Measurements from ENCODE around the gene DOCK8.

The DOCK8 gene

DNA sequence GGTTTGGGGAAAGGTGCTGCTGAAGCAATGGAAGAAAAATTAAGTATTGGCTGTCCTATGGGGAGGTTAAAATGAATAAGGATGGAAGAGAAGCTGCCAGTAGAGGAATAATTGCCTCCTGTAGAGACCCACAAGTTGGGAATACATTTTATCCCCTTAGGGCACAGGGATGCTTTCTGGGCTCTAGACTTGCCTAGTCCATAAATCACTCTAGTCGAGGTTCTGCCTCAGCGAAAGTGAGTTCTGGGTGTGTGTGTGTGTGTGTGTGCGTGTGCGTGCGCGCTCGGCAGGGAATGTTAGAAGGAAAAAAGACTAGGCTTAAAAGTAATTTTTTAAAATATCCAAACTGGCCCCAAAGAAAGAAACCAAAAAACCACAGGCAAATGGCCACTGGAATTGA is 291.6 kb downstream of the DOCK8 start:
- Histone ChIP-seq H3K27me3 (replicated peaks; ENCODE audit: control insufficient read depth, insufficient read depth, low read length) (no peaks in the 10 kb centered on the region; the same call in 1 of the 2 replicates), H3K4me3 (replicated peaks; ENCODE audit: low read depth, low read length) (no peak overlapping the region), H3K36me3 (ENCODE audit: control insufficient read depth, insufficient read depth, low read length) (no peaks in the 10 kb centered on the region)
- no peak for DNase-seq (ENCODE audit: extremely low read depth, insufficient read length)
- TF ChIP-seq, protein P1, sequence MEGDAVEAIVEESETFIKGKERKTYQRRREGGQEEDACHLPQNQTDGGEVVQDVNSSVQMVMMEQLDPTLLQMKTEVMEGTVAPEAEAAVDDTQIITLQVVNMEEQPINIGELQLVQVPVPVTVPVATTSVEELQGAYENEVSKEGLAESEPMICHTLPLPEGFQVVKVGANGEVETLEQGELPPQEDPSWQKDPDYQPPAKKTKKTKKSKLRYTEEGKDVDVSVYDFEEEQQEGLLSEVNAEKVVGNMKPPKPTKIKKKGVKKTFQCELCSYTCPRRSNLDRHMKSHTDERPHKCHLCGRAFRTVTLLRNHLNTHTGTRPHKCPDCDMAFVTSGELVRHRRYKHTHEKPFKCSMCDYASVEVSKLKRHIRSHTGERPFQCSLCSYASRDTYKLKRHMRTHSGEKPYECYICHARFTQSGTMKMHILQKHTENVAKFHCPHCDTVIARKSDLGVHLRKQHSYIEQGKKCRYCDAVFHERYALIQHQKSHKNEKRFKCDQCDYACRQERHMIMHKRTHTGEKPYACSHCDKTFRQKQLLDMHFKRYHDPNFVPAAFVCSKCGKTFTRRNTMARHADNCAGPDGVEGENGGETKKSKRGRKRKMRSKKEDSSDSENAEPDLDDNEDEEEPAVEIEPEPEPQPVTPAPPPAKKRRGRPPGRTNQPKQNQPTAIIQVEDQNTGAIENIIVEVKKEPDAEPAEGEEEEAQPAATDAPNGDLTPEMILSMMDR (IDR thresholded peaks at IDR 0.05; ENCODE audit: insufficient read depth, low read length, poor library complexity, severe bottlenecking) = no peak

DNA sequence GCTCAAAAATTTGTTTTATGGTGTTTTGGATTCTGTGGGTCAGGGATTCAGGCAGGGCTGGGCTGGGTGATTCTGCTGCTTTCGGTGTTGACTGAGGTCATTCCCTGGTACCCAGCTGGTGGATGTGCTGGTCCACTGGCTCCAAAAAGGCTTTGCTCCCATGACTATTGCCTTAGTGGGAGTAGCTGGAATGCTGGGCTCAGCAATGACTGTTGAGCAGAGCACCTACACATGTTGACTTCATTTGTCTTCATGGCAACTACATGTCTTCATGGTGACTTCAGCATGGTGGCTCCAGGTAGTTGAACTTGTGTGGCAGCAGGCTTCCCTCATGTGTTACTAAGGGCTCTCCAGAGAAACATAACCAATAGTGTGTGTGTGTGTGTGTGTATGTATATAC is 297.2 kb downstream of the DOCK8 start:
- TF ChIP-seq, protein P1 (IDR thresholded peaks at IDR 0.05; ENCODE audit: insufficient read depth, low read length, poor library complexity, severe bottlenecking) = no peak
- Histone ChIP-seq H3K36me3 (ENCODE audit: control insufficient read depth, insufficient read depth, low read length) (no peaks in the 10 kb centered on the region), H3K4me3 (replicated peaks; ENCODE audit: low read depth, low read length) (no peak overlapping the region), H3K27me3 (replicated peaks; ENCODE audit: control insufficient read depth, insufficient read depth, low read length) (no peaks in the 10 kb centered on the region; the same call in 1 of the 2 replicates)
- no peak for DNase-seq (ENCODE audit: extremely low read depth, insufficient read length)

DNA sequence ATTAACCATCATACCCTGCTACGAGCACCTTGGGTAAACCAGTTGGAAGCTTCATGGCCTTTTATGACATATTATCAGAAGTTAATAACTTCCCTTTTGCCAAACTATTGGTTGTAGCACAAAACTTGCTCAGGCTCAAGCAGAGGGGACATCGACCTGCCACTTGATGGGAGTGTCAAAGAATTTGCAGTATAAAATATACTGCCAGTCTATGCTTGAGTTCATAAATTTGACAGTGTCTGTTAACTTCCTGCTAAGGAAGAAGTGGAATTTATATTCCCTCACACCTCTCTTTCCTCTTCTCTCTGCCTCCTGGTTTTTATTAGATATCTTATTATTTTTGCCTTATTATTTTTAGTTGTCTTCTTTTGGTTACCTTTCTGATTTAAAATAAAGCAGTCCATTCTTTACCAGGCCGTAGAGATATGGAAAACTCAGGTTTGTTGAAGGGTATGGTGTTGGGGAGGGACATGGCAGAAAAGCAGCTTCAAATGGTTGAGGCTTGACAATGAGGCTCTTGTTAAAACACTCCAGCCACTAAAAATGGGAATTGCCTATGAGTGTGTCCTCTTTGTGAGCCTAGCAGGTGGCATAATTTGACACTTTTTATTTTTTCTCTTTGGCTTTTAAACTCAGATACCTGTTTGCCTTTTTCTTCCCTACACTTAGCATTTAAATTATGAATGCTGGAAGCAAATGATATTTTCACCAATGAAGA is 298.0 kb downstream of the DOCK8 start:
- DNase-seq (ENCODE audit: extremely low read depth, insufficient read length) = no peak
- no peaks in the 10 kb centered on the region for H3K36me3 ChIP-seq (ENCODE audit: control insufficient read depth, insufficient read depth, low read length)
- no peaks in the 10 kb centered on the region; the same call in 1 of the 2 replicates for H3K27me3 ChIP-seq (replicated peaks; ENCODE audit: control insufficient read depth, insufficient read depth, low read length)
- TF ChIP-seq, protein P1 (IDR thresholded peaks at IDR 0.05; ENCODE audit: insufficient read depth, low read length, poor library complexity, severe bottlenecking) = no peak
- H3K4me3 ChIP-seq (replicated peaks; ENCODE audit: low read depth, low read length) = no peak overlapping the region

Data from GM06990 (cell line).